ENCODE results near the gene PRKAR1B.
A peak's percentile ranks its signal among the peaks of the same experiment; 100 is the strongest.

Gene PRKAR1B

GRCh38 chr7:726084-726853 is 812 bp downstream of the PRKAR1B start, which contains the start of gene DNAAF5 (continued):
- TF ChIP-seq ZIC2 (tag by site-specific recombination; IDR thresholded peaks at IDR 0.05): peak; percentile 85
- TF ChIP-seq KLF9 (tag by site-specific recombination; IDR thresholded peaks at IDR 0.05; ENCODE audit: low read depth): peak; percentile 58; the same call in 1 of the 2 replicates
- TF ChIP-seq KLF8 (tag by site-specific recombination; IDR thresholded peaks at IDR 0.05): peak; percentile 80; the same call in 1 of the 2 replicates
- TF ChIP-seq ZNF140 (tag by site-specific recombination; IDR thresholded peaks at IDR 0.05): no peak
- TF ChIP-seq ZEB2 (tag by site-specific recombination; IDR thresholded peaks at IDR 0.05): peak; percentile 62
- peak; percentile 80 for TF ChIP-seq SP3 (tag by site-specific recombination; IDR thresholded peaks at IDR 0.05)
- TF ChIP-seq ZFP69B (tag by site-specific recombination; IDR thresholded peaks at IDR 0.05): peak; percentile 60; the same call in 1 of the 2 replicates
- no peak for TF ChIP-seq MEIS1 (CRISPR knock-in tag; IDR thresholded peaks at IDR 0.05; ENCODE audit: borderline replicate concordance)
- no peak for TF ChIP-seq ZNF37A (tag by site-specific recombination; IDR thresholded peaks at IDR 0.05)
- TF ChIP-seq ZNF335 (tag by site-specific recombination; conservative IDR thresholded peaks at IDR 0.05): peak; percentile 86
- peak; percentile 59; the same call in 1 of the 2 replicates for TF ChIP-seq ZNF610 (tag by site-specific recombination; IDR thresholded peaks at IDR 0.05; ENCODE audit: borderline replicate concordance)
- TF ChIP-seq SP2 (tag by site-specific recombination; IDR thresholded peaks at IDR 0.05): peak; percentile 82
- no peak for TF ChIP-seq ZNF350 (tag by site-specific recombination; IDR thresholded peaks at IDR 0.05)
- no peak for TF ChIP-seq ZNF549 (tag by site-specific recombination; IDR thresholded peaks at IDR 0.05)
- no peak for TF ChIP-seq ZFP41 (tag by site-specific recombination; IDR thresholded peaks at IDR 0.05; ENCODE audit: borderline replicate concordance)
- TF ChIP-seq ZNF473 (tag by site-specific recombination; IDR thresholded peaks at IDR 0.05): no peak; the same call in 1 of the 2 replicates
- TF ChIP-seq ZBTB20 (tag by site-specific recombination; IDR thresholded peaks at IDR 0.05): peak; percentile 27; the same call in 1 of the 2 replicates
- TF ChIP-seq ZNF132 (tag by site-specific recombination; IDR thresholded peaks at IDR 0.05; ENCODE audit: borderline replicate concordance): no peak
- 0 out of 2 replicates have a peak, but pooled peaks have one; percentile 59 for TF ChIP-seq KLF7 (tag by site-specific recombination; IDR thresholded peaks at IDR 0.05; ENCODE audit: borderline replicate concordance)
- TF ChIP-seq ZBTB8A (tag by site-specific recombination; IDR thresholded peaks at IDR 0.05): peak; percentile 78
- TF ChIP-seq ZNF837 (tag by site-specific recombination; IDR thresholded peaks at IDR 0.05): no peak
- peak; percentile 32; the same call in 1 of the 2 replicates for TF ChIP-seq ZNF398 (tag by site-specific recombination; IDR thresholded peaks at IDR 0.05)
- TF ChIP-seq ZNF324 (tag by site-specific recombination; IDR thresholded peaks at IDR 0.05): peak; percentile 54; the same call in 1 of the 2 replicates
- TF ChIP-seq ZNF843 (tag by site-specific recombination; IDR thresholded peaks at IDR 0.05): peak; percentile 38; the same call in 1 of the 2 replicates
- TF ChIP-seq KLF10 (tag by site-specific recombination; IDR thresholded peaks at IDR 0.05): peak; percentile 14; the same call in 1 of the 2 replicates
- peak; percentile 82 for TF ChIP-seq ZNF580 (tag by site-specific recombination; IDR thresholded peaks at IDR 0.05)
- peak; percentile 77 for TF ChIP-seq ZNF692 (tag by site-specific recombination; IDR thresholded peaks at IDR 0.05)
- no peak for TF ChIP-seq HIC1 (tag by site-specific recombination; IDR thresholded peaks at IDR 0.05)
- no peak for TF ChIP-seq ZNF664 (tag by site-specific recombination; IDR thresholded peaks at IDR 0.05)
- TF ChIP-seq ZNF596 (tag by site-specific recombination; IDR thresholded peaks at IDR 0.05): 0 out of 2 replicates have a peak, but pooled peaks have one; percentile 5
- no peak for TF ChIP-seq ZNF248 (tag by site-specific recombination; IDR thresholded peaks at IDR 0.05)
